Natural killer cell (primary cell): ENCODE data around the gene EFCAB7. TPM values are rescaled to one million over a fixed set of nuclear protein-coding genes. Genes with fewer than 3 reads are reported as not detected.

ENCODE experiments used
- ATAC-seq, 3 donors: fragments of 150-1000 bp in 2 of 3; fragments of 200-7000 bp in 1 of 3; cut with Tn5 transposase; 1 replicate in 1 of 3; 2 replicates in 2 of 3; pipeline ENCODE4 v1.10.0; 2021; ENCODE audit warnings: mild to moderate bottlenecking in 2 of 3, moderate library complexity in 2 of 3
- DNase-seq, 2 donors: peaks; one replicate each; pipeline versions ENCODE4 v3.0.0 to v3.0.0-alpha.2; 2013 to 2021; ENCODE audit warnings: mixed read lengths in 1 of 2
- H3K27ac ChIP-seq: one replicate; pipeline ENCODE4 v1.5.1; 2013; ENCODE audit warnings: mild to moderate bottlenecking, low read length
- H3K27me3 ChIP-seq: one replicate; pipeline ENCODE4 v1.6.1; 2013; ENCODE audit warnings: low read length; ENCODE audit not compliant: control insufficient read depth, insufficient read depth
- H3K36me3 ChIP-seq: one replicate; pipeline ENCODE4 v1.6.1; 2013; ENCODE audit warnings: low read length; ENCODE audit not compliant: control insufficient read depth, insufficient read depth
- H3K4me1 ChIP-seq: one replicate; pipeline ENCODE4 v1.6.1; 2013; ENCODE audit warnings: low read length; ENCODE audit not compliant: control insufficient read depth, insufficient read depth
- H3K4me3 ChIP-seq: one replicate; pipeline ENCODE4 v1.5.1; 2013; ENCODE audit warnings: low read length
- H3K9me3 ChIP-seq: one replicate; pipeline ENCODE4 v1.6.1; 2013; ENCODE audit warnings: low read length; ENCODE audit not compliant: control insufficient read depth, insufficient read depth
- H3K27ac Mint-ChIP-seq, 2 donors: one replicate each; pipeline ENCODE4 v1.8.0; 2022; ENCODE audit warnings: mild to moderate bottlenecking in 2 of 2, mixed read lengths in 2 of 2, moderate library complexity in 1 of 2
- H3K27me3 Mint-ChIP-seq, 2 donors: one replicate each; pipeline ENCODE4 v1.8.0; 2022; ENCODE audit warnings: low read depth in 2 of 2, mixed read lengths in 2 of 2
- H3K36me3 Mint-ChIP-seq: one replicate; pipeline ENCODE4 v1.8.0; 2022; ENCODE audit warnings: mixed read lengths
- H3K4me1 Mint-ChIP-seq, 2 donors: one replicate each; pipeline ENCODE4 v1.8.0; 2022; ENCODE audit warnings: mixed read lengths in 2 of 2
- H3K4me3 Mint-ChIP-seq: one replicate; pipeline ENCODE4 v1.8.0; 2022; ENCODE audit warnings: mild to moderate bottlenecking, moderate library complexity, mixed read lengths
- H3K9me3 Mint-ChIP-seq, 2 donors: one replicate each; pipeline ENCODE4 v1.8.0; 2022; ENCODE audit warnings: mixed read lengths in 2 of 2
- WGBS: methylation state at CpG from one replicate; pipeline ENCODE4 v1.1.7; 2013; ENCODE audit warnings: missing lambda C conversion rate; ENCODE audit not compliant: insufficient coverage; 5-methylcytosine and 5-hydroxymethylcytosine counted together
- intact Hi-C: fragments of 100-400 bp; cut with micrococcal nuclease; formaldehyde crosslinking; loops from one replicate; pipeline ENCODE4 v1.14.2; 2022
- total RNA-seq, 4 donors: library from RNA; stranded (reverse); fragments of 120-200 nt in 1 of 4; gene quantifications; one replicate each; pipeline versions ENCODE4 v1.2.3 to v1.2.4, GENCODE V29; 2013 to 2022
- TF ChIP-seq, protein P1 (sequence below): fragments of 200-600 bp; IDR thresholded peaks from one replicate; pipeline ENCODE4 v1.8.0; 2022; ENCODE audit warnings: antibody characterized with exemption

The EFCAB7 gene
- total RNA-seq, 3 donors from 2014 or later (not counting 1 experiment from before 2014, with no cell fraction given): 5.4 to 7.5 (median 6.0) TPM

DNA sequence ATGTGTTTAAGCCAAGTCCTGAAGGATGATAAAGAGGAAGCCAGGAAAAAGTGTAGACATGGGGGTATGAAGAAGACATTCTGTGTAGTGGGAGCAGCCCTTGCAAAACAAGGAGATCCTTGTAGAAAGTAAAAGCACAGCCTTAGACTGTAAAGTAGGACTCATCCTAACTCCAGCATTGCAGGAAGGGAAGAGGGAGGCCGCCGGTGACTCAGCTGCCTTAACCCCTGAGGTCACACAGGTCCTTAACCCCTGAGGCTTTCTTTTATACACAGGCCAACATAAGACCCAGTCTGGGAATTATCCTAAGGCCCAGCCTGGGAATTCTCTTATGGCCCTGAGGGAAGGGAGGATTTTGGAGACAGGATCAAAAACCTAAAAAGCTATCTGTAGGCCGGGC, 87.9 kb downstream of the EFCAB7 start:
- intact Hi-C loops: no loop called here

DNA sequence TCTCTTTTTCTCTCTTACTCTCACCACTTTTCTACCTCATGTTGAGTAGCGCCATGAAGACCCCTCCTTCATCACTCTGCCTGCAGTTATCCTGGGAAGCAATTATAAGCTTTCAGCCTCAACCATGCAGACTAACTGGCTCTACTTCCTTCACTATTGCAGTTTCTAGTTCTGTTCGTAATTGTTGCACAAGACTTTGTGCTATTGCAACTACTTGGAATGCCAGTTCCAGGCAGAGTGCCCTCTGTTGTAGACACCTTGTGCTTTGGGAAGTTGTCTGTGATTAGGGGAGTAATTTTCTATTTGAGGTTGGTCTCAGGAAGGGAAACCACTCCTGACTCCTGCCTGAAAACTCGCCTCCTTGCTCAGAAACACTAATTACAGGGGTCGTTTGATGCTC, 89.2 kb downstream of the EFCAB7 start:
- whole genome bisulfite sequencing: 92% methylated on average over 4 of the region's 4 CpGs
- Mint-ChIP-seq H3K27me3 (no peaks in the 10 kb centered on the region), H3K4me3 (no peak overlapping the region), H3K36me3 (no peaks in the 10 kb centered on the region), H3K9me3 (no peaks in the 10 kb centered on the region), H3K4me1 (peaks cover 35 to 36% of the 10 kb centered on the region in 2 donors), H3K27ac (no peak overlapping the region)
- TF ChIP-seq, protein P1, sequence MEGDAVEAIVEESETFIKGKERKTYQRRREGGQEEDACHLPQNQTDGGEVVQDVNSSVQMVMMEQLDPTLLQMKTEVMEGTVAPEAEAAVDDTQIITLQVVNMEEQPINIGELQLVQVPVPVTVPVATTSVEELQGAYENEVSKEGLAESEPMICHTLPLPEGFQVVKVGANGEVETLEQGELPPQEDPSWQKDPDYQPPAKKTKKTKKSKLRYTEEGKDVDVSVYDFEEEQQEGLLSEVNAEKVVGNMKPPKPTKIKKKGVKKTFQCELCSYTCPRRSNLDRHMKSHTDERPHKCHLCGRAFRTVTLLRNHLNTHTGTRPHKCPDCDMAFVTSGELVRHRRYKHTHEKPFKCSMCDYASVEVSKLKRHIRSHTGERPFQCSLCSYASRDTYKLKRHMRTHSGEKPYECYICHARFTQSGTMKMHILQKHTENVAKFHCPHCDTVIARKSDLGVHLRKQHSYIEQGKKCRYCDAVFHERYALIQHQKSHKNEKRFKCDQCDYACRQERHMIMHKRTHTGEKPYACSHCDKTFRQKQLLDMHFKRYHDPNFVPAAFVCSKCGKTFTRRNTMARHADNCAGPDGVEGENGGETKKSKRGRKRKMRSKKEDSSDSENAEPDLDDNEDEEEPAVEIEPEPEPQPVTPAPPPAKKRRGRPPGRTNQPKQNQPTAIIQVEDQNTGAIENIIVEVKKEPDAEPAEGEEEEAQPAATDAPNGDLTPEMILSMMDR: no peak
- ATAC-seq (no peak), DNase-seq (no peak)
- Histone ChIP-seq H3K27me3 (no peaks in the 10 kb centered on the region), H3K27ac (no peak overlapping the region), H3K9me3 (no peaks in the 10 kb centered on the region), H3K4me1 (no peaks in the 10 kb centered on the region), H3K4me3 (no peak overlapping the region), H3K36me3 (no peaks in the 10 kb centered on the region)
- intact Hi-C loops: no loop called here

More for the DNA sequence above, 87.9 kb downstream of the EFCAB7 start:
- TF ChIP-seq, protein P1: no peak
- no peak for DNase-seq
- no peaks in the 10 kb centered on the region for H3K36me3 ChIP-seq
- 100% methylated on average over 1 of the region's 3 CpGs for WGBS
- Mint-ChIP-seq H3K4me3 (no peak overlapping the region), H3K36me3 (no peaks in the 10 kb centered on the region), H3K9me3 (no peaks in the 10 kb centered on the region), H3K27ac (peak overlapping the region in 1 of 2 donors; percentile 44), H3K4me1 (peaks cover 28 to 30% of the 10 kb centered on the region in 2 donors), H3K27me3 (no peaks in the 10 kb centered on the region)
- no peak overlapping the region for H3K4me3 ChIP-seq
- H3K4me1 ChIP-seq: no peaks in the 10 kb centered on the region
- no peaks in the 10 kb centered on the region for H3K27me3 ChIP-seq
- ATAC-seq: no peak
- no peak overlapping the region for H3K27ac ChIP-seq
- no peaks in the 10 kb centered on the region for H3K9me3 ChIP-seq

DNA sequence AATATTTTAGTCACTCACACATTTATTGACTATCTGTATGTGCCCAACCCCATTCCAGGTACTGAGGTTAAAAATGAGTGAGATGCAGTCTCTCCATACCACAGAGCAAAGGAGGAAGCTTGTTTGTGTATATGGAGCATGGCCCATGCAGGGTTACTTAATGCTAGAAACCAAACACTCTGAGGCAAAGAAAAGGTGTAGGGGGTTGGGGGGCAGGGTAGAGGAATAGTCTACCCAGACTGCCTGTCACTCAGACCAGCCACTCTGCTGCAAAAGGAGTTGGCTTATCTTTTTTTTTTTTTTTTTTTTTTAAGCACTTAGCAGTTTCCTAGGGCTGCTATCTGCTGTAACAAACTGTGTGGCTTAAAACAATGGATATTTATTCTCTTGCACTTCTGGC, 89.6 kb downstream of the EFCAB7 start:
- Histone ChIP-seq H3K27ac (no peak overlapping the region), H3K9me3 (no peaks in the 10 kb centered on the region), H3K27me3 (no peaks in the 10 kb centered on the region), H3K4me3 (no peak overlapping the region), H3K4me1 (no peaks in the 10 kb centered on the region), H3K36me3 (no peaks in the 10 kb centered on the region)
- intact Hi-C loops: no loop called here
- DNase-seq: no peak
- Mint-ChIP-seq H3K27me3 (no peaks in the 10 kb centered on the region), H3K9me3 (no peaks in the 10 kb centered on the region), H3K4me1 (peaks cover 32 to 33% of the 10 kb centered on the region in 2 donors), H3K27ac (no peak overlapping the region), H3K4me3 (no peak overlapping the region), H3K36me3 (no peaks in the 10 kb centered on the region)
- ATAC-seq: no peak
- TF ChIP-seq, protein P1: no peak

DNA sequence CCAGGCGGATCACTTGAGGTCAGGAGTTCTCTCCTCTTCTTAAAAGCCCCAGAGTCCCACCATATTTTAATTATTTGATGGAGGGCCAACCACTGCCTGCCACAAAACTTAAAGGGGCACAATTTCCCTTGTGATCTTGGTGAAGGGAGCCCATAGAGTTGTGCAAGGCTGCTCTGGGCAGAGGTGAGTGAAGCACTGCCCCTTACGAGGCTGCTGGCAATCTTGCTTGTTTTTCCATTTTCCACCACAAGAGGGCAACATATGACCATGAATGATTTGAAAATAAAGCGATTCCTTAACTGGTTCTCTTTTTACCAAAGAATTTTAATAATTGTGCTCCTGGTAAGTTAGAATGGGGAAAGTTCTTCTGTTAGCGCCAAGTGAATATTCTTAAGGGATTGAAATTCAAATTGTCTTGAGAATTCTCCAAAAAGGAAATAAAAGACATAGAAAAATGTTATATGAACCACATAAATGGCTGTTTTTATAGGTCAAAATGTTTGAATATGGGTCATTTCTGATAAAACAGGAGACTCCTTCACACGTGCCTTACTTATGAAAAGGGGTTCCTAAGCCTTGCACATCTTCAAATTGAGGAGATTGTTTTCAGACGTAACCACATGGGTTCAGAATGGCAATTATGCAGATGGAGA, 92.6 kb downstream of the EFCAB7 start:
- intact Hi-C loops: loop anchor here (1.0 kb wide), 3 partner anchors 299 to 630 kb away; no protein-coding TSS in a partner anchor
- Mint-ChIP-seq H3K4me1 (peaks cover 23 to 26% of the 10 kb centered on the region in 2 donors), H3K27ac (no peak overlapping the region), H3K4me3 (no peak overlapping the region), H3K27me3 (no peaks in the 10 kb centered on the region), H3K36me3 (no peaks in the 10 kb centered on the region), H3K9me3 (no peaks in the 10 kb centered on the region)
- H3K4me3 ChIP-seq: no peak overlapping the region
- peak; percentile 27 to 85 for DNase-seq
- no peak overlapping the region for H3K27ac ChIP-seq
- H3K9me3 ChIP-seq: no peaks in the 10 kb centered on the region
- no peaks in the 10 kb centered on the region for H3K4me1 ChIP-seq
- no peaks in the 10 kb centered on the region for H3K27me3 ChIP-seq
- TF ChIP-seq, protein P1: peak; percentile 86
- no peaks in the 10 kb centered on the region for H3K36me3 ChIP-seq
- ATAC-seq: peak; percentile 81 to 84 (median 82)
- WGBS: 47% methylated on average over 4 of the region's 6 CpGs
